ENCODE measurements around the gene TP53. TPM values are rescaled to one million over a fixed set of nuclear protein-coding genes. Genes with fewer than 3 reads are reported as not detected.

The TP53 gene
- total and polyA plus RNA-seq, 7 donors, result 7.4 to 36.7 (median 18.1) TPM

DNA sequence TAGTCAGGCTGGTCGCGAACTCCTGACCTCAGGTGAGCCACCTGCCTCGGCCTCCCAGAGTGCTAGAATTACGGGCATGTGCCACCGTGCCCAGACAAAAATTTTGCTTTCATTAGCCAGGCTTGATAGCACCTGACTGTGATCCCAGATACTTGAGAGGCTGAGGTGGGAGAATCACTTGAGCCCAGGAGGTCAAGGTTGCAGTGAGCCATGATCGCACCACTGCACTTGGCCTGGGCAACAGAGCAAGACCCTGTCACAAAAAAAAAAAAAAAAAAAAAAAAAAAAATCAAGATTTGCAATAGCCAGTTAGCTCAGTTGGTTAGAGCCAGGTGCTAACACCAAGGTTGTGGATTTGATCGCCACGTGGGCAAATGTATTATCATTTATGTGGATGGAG lies 66.5 kb downstream of the TP53 start:
- DNase-seq (no peak), ATAC-seq (no peak)
- Histone ChIP-seq H3K27me3 (ENCODE audit: insufficient read depth in 3 of 3, low read length in 2 of 3) (no peaks in the 10 kb centered on the region), H3K4me3 (no peak overlapping the region), H3K36me3 (ENCODE audit: insufficient read depth in 1 of 2, low read depth in 1 of 2) (peaks cover 0 to 4% of the 10 kb centered on the region in 2 donors), H3K9me3 (no peaks in the 10 kb centered on the region), H3K27ac (no peak overlapping the region), H3K4me1 (peaks cover under 1% of the 10 kb centered on the region)
- intact Hi-C loops (cut with DNase I), result loop anchor here in 1 of 2 donors (10.0 kb wide), 1 partner anchor 224 kb away; no protein-coding TSS in a partner anchor
- TF ChIP-seq, protein P1, sequence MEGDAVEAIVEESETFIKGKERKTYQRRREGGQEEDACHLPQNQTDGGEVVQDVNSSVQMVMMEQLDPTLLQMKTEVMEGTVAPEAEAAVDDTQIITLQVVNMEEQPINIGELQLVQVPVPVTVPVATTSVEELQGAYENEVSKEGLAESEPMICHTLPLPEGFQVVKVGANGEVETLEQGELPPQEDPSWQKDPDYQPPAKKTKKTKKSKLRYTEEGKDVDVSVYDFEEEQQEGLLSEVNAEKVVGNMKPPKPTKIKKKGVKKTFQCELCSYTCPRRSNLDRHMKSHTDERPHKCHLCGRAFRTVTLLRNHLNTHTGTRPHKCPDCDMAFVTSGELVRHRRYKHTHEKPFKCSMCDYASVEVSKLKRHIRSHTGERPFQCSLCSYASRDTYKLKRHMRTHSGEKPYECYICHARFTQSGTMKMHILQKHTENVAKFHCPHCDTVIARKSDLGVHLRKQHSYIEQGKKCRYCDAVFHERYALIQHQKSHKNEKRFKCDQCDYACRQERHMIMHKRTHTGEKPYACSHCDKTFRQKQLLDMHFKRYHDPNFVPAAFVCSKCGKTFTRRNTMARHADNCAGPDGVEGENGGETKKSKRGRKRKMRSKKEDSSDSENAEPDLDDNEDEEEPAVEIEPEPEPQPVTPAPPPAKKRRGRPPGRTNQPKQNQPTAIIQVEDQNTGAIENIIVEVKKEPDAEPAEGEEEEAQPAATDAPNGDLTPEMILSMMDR (IDR thresholded peaks at IDR 0.05), result no peak
- WGBS, 3 donors, result 86 to 93% (median 92%) methylated on average over 8 of the region's 8 CpGs

- TF ChIP-seq, protein P1 (IDR thresholded peaks at IDR 0.05), result no peak
- H3K9me3 ChIP-seq, result no peaks in the 10 kb centered on the region
- no peak overlapping the region for H3K4me3 ChIP-seq
- WGBS, 3 donors, result 78 to 82% (median 81%) methylated on average over 5 of the region's 5 CpGs
- H3K27ac ChIP-seq, result no peak overlapping the region
- no peaks in the 10 kb centered on the region for H3K27me3 ChIP-seq (ENCODE audit: insufficient read depth in 3 of 3, low read length in 2 of 3)
- H3K4me1 ChIP-seq, result no peaks in the 10 kb centered on the region
- intact Hi-C loops (cut with DNase I), result no loop called here
- H3K36me3 ChIP-seq (ENCODE audit: insufficient read depth in 1 of 2, low read depth in 1 of 2), result no peaks in the 10 kb centered on the region
- ATAC-seq (no peak), DNase-seq (no peak)
These were observed 68.7 kb downstream of the TP53 start for GRCh38 chr17:7618608-7619007.

Other genes starting within 250 kb of the TP53 start
- 10 to 100 TPM in 3 of 4 donors, 1 to 10 TPM in 1; 2.7 to 21.1 (median 10.1) TPM for gene FGF11, start 248.0 kb downstream of the TP53 start, total RNA-seq
- 1 to 10 TPM; 2.0 to 4.4 (median 3.7) TPM for gene FGF11, start 248.0 kb downstream of the TP53 start, polyA plus RNA-seq
- gene CHRNB1, start 242.4 kb downstream of the TP53 start, total RNA-seq, result 100 to 1,000 TPM; 107 to 190 (median 147) TPM
- 100 to 1,000 TPM in 1 of 3 donors, 10 to 100 TPM in 2; 73.0 to 118 (median 91.7) TPM for gene CHRNB1, start 242.4 kb downstream of the TP53 start, polyA plus RNA-seq
- 10 to 100 TPM; 29.3 to 43.2 (median 35.5) TPM for gene ZBTB4, start 207.9 kb downstream of the TP53 start, total RNA-seq
- gene ZBTB4, start 207.9 kb downstream of the TP53 start, polyA plus RNA-seq, result 10 to 100 TPM; 10.3 to 20.2 (median 13.5) TPM
- not detected for gene SLC35G6, start 206.0 kb downstream of the TP53 start, total RNA-seq
- gene SLC35G6, start 206.0 kb downstream of the TP53 start, polyA plus RNA-seq, result under 1 TPM in 1 of 3 donors, not detected in 2; 0.05 TPM
- gene POLR2A, start 203.1 kb downstream of the TP53 start, total RNA-seq, result 10 to 100 TPM; 42.7 to 74.3 (median 56.9) TPM
- gene POLR2A, start 203.1 kb downstream of the TP53 start, polyA plus RNA-seq, result 10 to 100 TPM in 2 of 3 donors, 1 to 10 TPM in 1; 8.0 to 68.7 (median 15.0) TPM
- gene TNFSF12, start 138.4 kb downstream of the TP53 start, total RNA-seq, result 10 to 100 TPM; 14.3 to 23.4 (median 15.6) TPM
- gene TNFSF12, start 138.4 kb downstream of the TP53 start, polyA plus RNA-seq, result 10 to 100 TPM; 10.2 to 18.9 (median 13.8) TPM
- 1 to 10 TPM; 4.0 to 5.4 (median 4.5) TPM for gene TNFSF13, start 128.7 kb downstream of the TP53 start, total RNA-seq
- 1 to 10 TPM; 2.8 to 4.3 (median 3.1) TPM for gene TNFSF13, start 128.7 kb downstream of the TP53 start, polyA plus RNA-seq
- 10 to 100 TPM; 24.0 to 40.7 (median 38.3) TPM for gene SENP3, start 125.6 kb downstream of the TP53 start, total RNA-seq
- 10 to 100 TPM; 44.1 to 90.5 (median 76.1) TPM for gene SENP3, start 125.6 kb downstream of the TP53 start, polyA plus RNA-seq
- gene CD68, start 107.9 kb downstream of the TP53 start, total RNA-seq, result 10 to 100 TPM; 15.8 to 38.4 (median 26.4) TPM
- gene CD68, start 107.9 kb downstream of the TP53 start, polyA plus RNA-seq, result 100 to 1,000 TPM in 1 of 3 donors, 10 to 100 TPM in 2; 16.5 to 298 (median 21.8) TPM
- gene MPDU1, start 103.6 kb downstream of the TP53 start, total RNA-seq, result 10 to 100 TPM; 19.3 to 40.6 (median 34.1) TPM
- gene MPDU1, start 103.6 kb downstream of the TP53 start, polyA plus RNA-seq, result 100 to 1,000 TPM in 1 of 3 donors, 10 to 100 TPM in 2; 53.6 to 147 (median 77.8) TPM
- gene SOX15, start 97.4 kb downstream of the TP53 start, total RNA-seq, result under 1 TPM; 0.19 to 0.71 (median 0.28) TPM
- under 1 TPM; 0.11 to 0.20 (median 0.17) TPM for gene SOX15, start 97.4 kb downstream of the TP53 start, polyA plus RNA-seq
- gene FXR2, start 72.6 kb downstream of the TP53 start, total RNA-seq, result 100 to 1,000 TPM; 105 to 120 (median 114) TPM
- 100 to 1,000 TPM in 1 of 3 donors, 10 to 100 TPM in 2; 88.2 to 164 (median 92.1) TPM for gene FXR2, start 72.6 kb downstream of the TP53 start, polyA plus RNA-seq
- gene SAT2, start 59.7 kb downstream of the TP53 start, total RNA-seq, result 10 to 100 TPM; 60.7 to 70.4 (median 66.2) TPM
- 100 to 1,000 TPM; 105 to 112 (median 108) TPM for gene SAT2, start 59.7 kb downstream of the TP53 start, polyA plus RNA-seq
- gene SHBG, start 57.4 kb downstream of the TP53 start, total RNA-seq, result 1 to 10 TPM in 1 of 4 donors, under 1 TPM in 3; 0.19 to 1.6 (median 0.55) TPM
- under 1 TPM; 0.26 to 0.53 (median 0.45) TPM for gene SHBG, start 57.4 kb downstream of the TP53 start, polyA plus RNA-seq
- 1 to 10 TPM in 2 of 4 donors, under 1 TPM in 2; 0.78 to 5.7 (median 1.3) TPM for gene ATP1B2, start 36.6 kb downstream of the TP53 start, total RNA-seq
- gene ATP1B2, start 36.6 kb downstream of the TP53 start, polyA plus RNA-seq, result 1 to 10 TPM in 1 of 3 donors, under 1 TPM in 2; 0.36 to 1.0 (median 0.51) TPM
- 1 to 10 TPM; 4.5 to 6.6 (median 5.0) TPM for gene WRAP53, start 987 bp upstream of the TP53 start, total RNA-seq
- gene WRAP53, start 987 bp upstream of the TP53 start, polyA plus RNA-seq, result 10 to 100 TPM in 2 of 3 donors, 1 to 10 TPM in 1; 6.5 to 14.4 (median 11.2) TPM
- gene EFNB3, start 17.7 kb upstream of the TP53 start, total RNA-seq, result under 1 TPM in 3 of 4 donors, not detected in 1; 0.11 to 0.37 (median 0.17) TPM
- under 1 TPM in 2 of 3 donors, not detected in 1; 0.09 to 0.12 TPM for gene EFNB3, start 17.7 kb upstream of the TP53 start, polyA plus RNA-seq
- gene DNAH2, start 30.3 kb upstream of the TP53 start, total RNA-seq, result under 1 TPM; 0.04 to 0.10 (median 0.05) TPM
- gene DNAH2, start 30.3 kb upstream of the TP53 start, polyA plus RNA-seq, result under 1 TPM; 0.01 to 0.10 (median 0.08) TPM
- 10 to 100 TPM; 11.8 to 26.0 (median 17.9) TPM for gene KDM6B, start 146.7 kb upstream of the TP53 start, total RNA-seq
- gene KDM6B, start 146.7 kb upstream of the TP53 start, polyA plus RNA-seq, result 10 to 100 TPM in 1 of 3 donors, 1 to 10 TPM in 2; 2.8 to 16.6 (median 6.3) TPM
- gene TMEM88, start 167.6 kb upstream of the TP53 start, total RNA-seq, result 10 to 100 TPM; 16.3 to 31.3 (median 19.0) TPM
- 10 to 100 TPM; 24.0 to 57.4 (median 42.6) TPM for gene TMEM88, start 167.6 kb upstream of the TP53 start, polyA plus RNA-seq
- gene NAA38, start 170.1 kb upstream of the TP53 start, total RNA-seq, result 10 to 100 TPM; 60.8 to 95.4 (median 73.3) TPM
- gene NAA38, start 170.1 kb upstream of the TP53 start, polyA plus RNA-seq, result 100 to 1,000 TPM; 104 to 148 (median 109) TPM
- gene CYB5D1, start 170.5 kb upstream of the TP53 start, total RNA-seq, result 10 to 100 TPM in 2 of 4 donors, 1 to 10 TPM in 2; 9.9 to 11.9 (median 10.2) TPM
- gene CYB5D1, start 170.5 kb upstream of the TP53 start, polyA plus RNA-seq, result 10 to 100 TPM in 2 of 3 donors, 1 to 10 TPM in 1; 7.1 to 31.7 (median 10.4) TPM
- 10 to 100 TPM in 1 of 4 donors, 1 to 10 TPM in 3; 5.8 to 13.1 (median 7.5) TPM for gene CHD3, start 201.3 kb upstream of the TP53 start, total RNA-seq
- gene CHD3, start 201.3 kb upstream of the TP53 start, polyA plus RNA-seq, result 1 to 10 TPM; 3.3 to 6.9 (median 6.8) TPM
- gene RNF227, start 228.8 kb upstream of the TP53 start, total RNA-seq, result 1 to 10 TPM in 2 of 4 donors, under 1 TPM in 2; 0.62 to 2.6 (median 1.0) TPM
- gene RNF227, start 228.8 kb upstream of the TP53 start, polyA plus RNA-seq, result 1 to 10 TPM; 1.5 to 2.4 (median 1.6) TPM
- gene KCNAB3, start 242.4 kb upstream of the TP53 start, total RNA-seq, result under 1 TPM in 3 of 4 donors, not detected in 1; 0.38 to 0.77 (median 0.57) TPM
- gene KCNAB3, start 242.4 kb upstream of the TP53 start, polyA plus RNA-seq, result under 1 TPM; 0.18 to 0.52 (median 0.21) TPM
- 10 to 100 TPM; 47.7 to 84.9 (median 75.0) TPM for gene TRAPPC1, start 244.5 kb upstream of the TP53 start, total RNA-seq
- 10 to 100 TPM; 64.0 to 78.4 (median 76.1) TPM for gene TRAPPC1, start 244.5 kb upstream of the TP53 start, polyA plus RNA-seq
- 1 to 10 TPM; 5.5 to 9.5 (median 7.4) TPM for gene CNTROB, start 244.7 kb upstream of the TP53 start, total RNA-seq
- gene CNTROB, start 244.7 kb upstream of the TP53 start, polyA plus RNA-seq, result 1 to 10 TPM; 5.9 to 9.6 (median 8.8) TPM

Measured in psoas muscle (tissue), 8 donors.